NCI-H146 (cell line): Measurements from ENCODE around the gene OPCML.

Experiments used
- DNase-seq: peaks from one replicate; lab custom pipeline; 2025; lab: John Stamatoyannopoulos, UW

The OPCML gene

GRCh38 chr11:133355095-133355494 is 177.2 kb downstream of the OPCML start:
- no peak for DNase-seq

- no peak for DNase-seq
Observed at GRCh38 chr11:133354069-133354468, 178.2 kb downstream of the OPCML start.

- DNase-seq = no peak
Observed at GRCh38 chr11:133350045-133350444, 182.3 kb downstream of the OPCML start.

- DNase-seq = no peak
Observed at GRCh38 chr11:133347988-133348387, 184.3 kb downstream of the OPCML start.

- no peak for DNase-seq
Observed at GRCh38 chr11:133346137-133346536, 186.2 kb downstream of the OPCML start.

GRCh38 chr11:133343951-133344350 is 188.3 kb downstream of the OPCML start:
- peak; percentile 96 for DNase-seq

- peak; percentile 10 for DNase-seq
Observed at GRCh38 chr11:133339495-133340140, 192.7 kb downstream of the OPCML start.

GRCh38 chr11:133338588-133338987 is 193.7 kb downstream of the OPCML start:
- peak; percentile 78 for DNase-seq

- DNase-seq = peak; percentile 92
Observed at GRCh38 chr11:133337951-133338418, 194.3 kb downstream of the OPCML start.

GRCh38 chr11:133337193-133337592 is 195.1 kb downstream of the OPCML start:
- peak; percentile 96 for DNase-seq

GRCh38 chr11:133331031-133331430 is 201.3 kb downstream of the OPCML start:
- no peak for DNase-seq

GRCh38 chr11:133326849-133327248 is 205.5 kb downstream of the OPCML start:
- DNase-seq = no peak

- DNase-seq = no peak
Observed at GRCh38 chr11:133326332-133326731, 206.0 kb downstream of the OPCML start.

GRCh38 chr11:133325711-133326110 is 206.6 kb downstream of the OPCML start:
- DNase-seq = no peak

GRCh38 chr11:133323354-133323753 is 208.9 kb downstream of the OPCML start:
- no peak for DNase-seq

GRCh38 chr11:133318221-133318620 is 214.1 kb downstream of the OPCML start:
- no peak for DNase-seq

GRCh38 chr11:133311230-133311629 is 221.1 kb downstream of the OPCML start:
- no peak for DNase-seq

GRCh38 chr11:133306019-133306418 is 226.3 kb downstream of the OPCML start:
- DNase-seq = no peak

GRCh38 chr11:133305208-133305956 is 226.9 kb downstream of the OPCML start:
- peak; percentile 72 for DNase-seq

GRCh38 chr11:133303262-133303661 is 229.0 kb downstream of the OPCML start:
- no peak for DNase-seq

- no peak for DNase-seq
Observed at GRCh38 chr11:133302056-133302455, 230.2 kb downstream of the OPCML start.

GRCh38 chr11:133300666-133301065 is 231.6 kb downstream of the OPCML start:
- DNase-seq = no peak

- no peak for DNase-seq
Observed at GRCh38 chr11:133291780-133292179, 240.5 kb downstream of the OPCML start.
